AG10803 (cell line): Measurements from ENCODE around the gene DHFR2.
"Not testable (repeated sequence)": the region's sequence is repeated elsewhere in the genome, so short reads cannot be mapped to it uniquely, and the experiment has no call there.

ENCODE experiments used
- DNase-seq: peaks from one replicate; pipeline ENCODE4 v3.0.0; 2010; ENCODE audit warnings: low read depth
- H3K4me3 ChIP-seq: 2 replicates; pipeline ENCODE4 v1.5.1; 2011; ENCODE audit warnings: mild to moderate bottlenecking, low read length, control low read depth
- CTCF ChIP-seq: conservative IDR thresholded peaks from 2 replicates; pipeline ENCODE4 v1.5.1; 2011; ENCODE audit warnings: mild to moderate bottlenecking, low read length, control low read depth, inconsistent platforms

DHFR2 gene

GRCh38 chr3:94095111-94095510, 32.4 kb upstream of the DHFR2 start:
- no peak overlapping the region for H3K4me3 ChIP-seq
- no peak for DNase-seq
- no peak for TF ChIP-seq CTCF

DNA sequence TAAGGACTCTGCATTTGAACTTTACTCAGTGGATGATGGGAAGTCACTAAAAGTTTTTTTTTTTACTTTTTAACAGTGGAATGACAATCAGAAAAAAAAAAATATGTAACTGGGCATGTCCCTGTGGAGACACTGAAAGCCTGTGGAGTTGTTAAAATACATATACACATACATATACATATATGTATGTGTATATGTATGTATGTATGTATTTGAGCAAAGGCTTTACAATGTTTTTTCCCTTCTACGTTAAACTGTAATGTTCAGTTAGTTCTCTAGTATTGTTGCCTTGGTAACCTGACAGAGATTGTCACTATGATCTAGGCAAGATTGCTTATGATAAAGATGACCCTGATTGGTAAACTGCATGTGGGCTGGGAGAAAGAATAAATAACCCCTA, 30.4 kb upstream of the DHFR2 start:
- DNase-seq, result no peak
- no peak for TF ChIP-seq CTCF
- no peak overlapping the region for H3K4me3 ChIP-seq

- no peak for TF ChIP-seq CTCF
- H3K4me3 ChIP-seq, result no peak overlapping the region
- no peak for DNase-seq
Observed at GRCh38 chr3:94092086-94092485, 29.4 kb upstream of the DHFR2 start.

GRCh38 chr3:94089126-94089525, 26.4 kb upstream of the DHFR2 start:
- H3K4me3 ChIP-seq, result no peak overlapping the region
- no peak for TF ChIP-seq CTCF
- DNase-seq, result no peak

- TF ChIP-seq CTCF, result no peak
- H3K4me3 ChIP-seq, result no peak overlapping the region
- no peak for DNase-seq
Observed at GRCh38 chr3:94083261-94083660, 20.5 kb upstream of the DHFR2 start.

- no peak for DNase-seq
- no peak overlapping the region for H3K4me3 ChIP-seq
- TF ChIP-seq CTCF, result no peak
Observed at GRCh38 chr3:94082391-94082937, 19.7 kb upstream of the DHFR2 start.

DNA sequence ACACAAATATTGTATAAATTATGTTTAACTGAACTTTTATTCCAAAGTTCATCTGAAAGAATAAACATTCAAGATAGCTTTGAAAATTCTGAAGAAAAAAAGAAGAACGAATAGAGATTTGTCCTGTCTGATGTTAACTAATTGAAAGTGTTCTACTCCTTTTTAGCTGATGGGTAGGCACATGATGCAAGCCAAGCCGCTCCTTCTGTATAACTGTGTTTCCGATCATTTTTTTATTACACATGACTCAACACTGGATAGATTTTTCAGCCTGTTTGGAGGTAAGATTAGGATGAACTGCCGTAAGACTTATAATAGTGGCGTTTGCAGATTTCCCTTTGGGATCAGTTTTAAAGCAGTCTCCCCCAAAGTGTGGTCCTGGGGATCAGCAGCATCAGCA, 19.2 kb upstream of the DHFR2 start:
- H3K4me3 ChIP-seq, result no peak overlapping the region
- no peak for DNase-seq
- TF ChIP-seq CTCF, result no peak

DNA sequence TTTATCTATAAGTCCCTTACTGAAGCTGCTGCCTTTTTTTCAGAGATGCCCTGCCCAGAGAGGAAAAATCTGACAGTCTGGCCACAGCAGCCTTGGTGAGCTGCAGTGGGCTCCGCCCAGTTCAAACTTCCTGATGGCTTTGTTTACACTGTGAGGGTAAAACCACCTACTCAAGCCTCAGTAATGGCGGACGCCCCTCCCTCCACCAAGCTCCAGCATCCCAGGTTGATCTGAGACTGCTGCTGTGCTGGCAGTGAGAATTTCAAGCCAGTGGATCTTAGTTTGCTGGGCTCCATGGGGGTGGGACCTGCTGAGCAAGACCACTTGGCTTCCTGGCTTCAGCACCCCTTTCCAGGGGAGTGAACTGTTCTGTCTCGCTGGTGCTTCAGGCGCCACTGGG, 17.8 kb upstream of the DHFR2 start:
- H3K4me3 ChIP-seq, DNase-seq: not testable (repeated sequence)
